DOHH2 (cell line): Measurements from ENCODE around the gene TMEM123.
A peak's percentile ranks its signal among the peaks of the same experiment; 100 is the strongest.

ENCODE experiments used
- H3F3A ChIP-seq: fragments of 200-600 bp; sonication (generic), shearing (Covaris generic); 2 replicates; pipeline ENCODE4 v1.6.0; 2016; ENCODE audit warnings: antibody characterized with exemption, mild to moderate bottlenecking; ENCODE audit not compliant: control insufficient read depth, insufficient read depth
- H3K27ac ChIP-seq: fragments of 200-600 bp; sonication (generic); 2 replicates; pipeline ENCODE4 v1.5.1; 2014; ENCODE audit warnings: low read depth, mild to moderate bottlenecking, low read length, moderate library complexity
- H3K27me3 ChIP-seq: fragments of 200-600 bp; sonication (generic); 2 replicates; pipeline ENCODE4 v1.6.1; 2014; ENCODE audit warnings: mild to moderate bottlenecking, low read length, mixed read lengths; ENCODE audit not compliant: control insufficient read depth
- H3K36me3 ChIP-seq: fragments of 200-600 bp; sonication (generic); 2 replicates; pipeline ENCODE4 v1.6.1; 2014; ENCODE audit warnings: mild to moderate bottlenecking, low read length, moderate library complexity, mixed read lengths; ENCODE audit not compliant: control insufficient read depth
- H3K4me1 ChIP-seq: fragments of 200-600 bp; sonication (generic); 2 replicates; pipeline ENCODE4 v1.6.1; 2014; ENCODE audit warnings: mild to moderate bottlenecking, low read length, mixed read lengths; ENCODE audit not compliant: control insufficient read depth
- H3K4me2 ChIP-seq: fragments of 200-600 bp; sonication (generic); 2 replicates; pipeline ENCODE4 v1.6.0; 2014; ENCODE audit warnings: mild to moderate bottlenecking, low read length, moderate library complexity
- H3K4me3 ChIP-seq: fragments of 200-600 bp; sonication (generic); 2 replicates; pipeline ENCODE4 v1.5.1; 2014; ENCODE audit warnings: mild to moderate bottlenecking, low read length, mixed read lengths
- H3K79me2 ChIP-seq: fragments of 200-600 bp; sonication (generic); 2 replicates; pipeline ENCODE4 v1.6.1; 2014; ENCODE audit warnings: mild to moderate bottlenecking, low read length, mixed read lengths; ENCODE audit not compliant: control insufficient read depth
- H3K9me2 ChIP-seq: fragments of 200-600 bp; sonication (generic); replicated peaks from 2 replicates; pipeline ENCODE4 v1.6.1; 2014; ENCODE audit warnings: mild to moderate bottlenecking, low read length, mixed read lengths; ENCODE audit not compliant: control insufficient read depth
- H3K9me3 ChIP-seq: fragments of 200-600 bp; sonication (generic); 2 replicates; pipeline ENCODE4 v1.6.1; 2014; ENCODE audit warnings: antibody characterized with exemption, low read length, mixed read lengths; ENCODE audit not compliant: control insufficient read depth, insufficient read depth
- H4K20me1 ChIP-seq: fragments of 200-600 bp; sonication (generic); 2 replicates; pipeline ENCODE4 v1.6.0; 2014; ENCODE audit warnings: low read depth, mild to moderate bottlenecking, antibody characterized with exemption, low read length, moderate library complexity; ENCODE audit not compliant: control insufficient read depth, insufficient read depth
- EZH2phosphoT487 ChIP-seq: fragments of 200-600 bp; sonication (generic); IDR thresholded peaks from 2 replicates; pipeline ENCODE4 v1.6.1; 2017; ENCODE audit warnings: borderline replicate concordance, mild to moderate bottlenecking, antibody characterized with exemption, low read length, moderate library complexity, mixed read lengths
- TF ChIP-seq, protein P1 (sequence below): fragments of 200-600 bp; sonication (generic); IDR thresholded peaks from one replicate; pipeline ENCODE4 v1.5.1; 2014; ENCODE audit warnings: antibody characterized with exemption, mild to moderate bottlenecking, low read depth, low read length; ENCODE audit not compliant: poor library complexity, severe bottlenecking

The TMEM123 gene

DNA sequence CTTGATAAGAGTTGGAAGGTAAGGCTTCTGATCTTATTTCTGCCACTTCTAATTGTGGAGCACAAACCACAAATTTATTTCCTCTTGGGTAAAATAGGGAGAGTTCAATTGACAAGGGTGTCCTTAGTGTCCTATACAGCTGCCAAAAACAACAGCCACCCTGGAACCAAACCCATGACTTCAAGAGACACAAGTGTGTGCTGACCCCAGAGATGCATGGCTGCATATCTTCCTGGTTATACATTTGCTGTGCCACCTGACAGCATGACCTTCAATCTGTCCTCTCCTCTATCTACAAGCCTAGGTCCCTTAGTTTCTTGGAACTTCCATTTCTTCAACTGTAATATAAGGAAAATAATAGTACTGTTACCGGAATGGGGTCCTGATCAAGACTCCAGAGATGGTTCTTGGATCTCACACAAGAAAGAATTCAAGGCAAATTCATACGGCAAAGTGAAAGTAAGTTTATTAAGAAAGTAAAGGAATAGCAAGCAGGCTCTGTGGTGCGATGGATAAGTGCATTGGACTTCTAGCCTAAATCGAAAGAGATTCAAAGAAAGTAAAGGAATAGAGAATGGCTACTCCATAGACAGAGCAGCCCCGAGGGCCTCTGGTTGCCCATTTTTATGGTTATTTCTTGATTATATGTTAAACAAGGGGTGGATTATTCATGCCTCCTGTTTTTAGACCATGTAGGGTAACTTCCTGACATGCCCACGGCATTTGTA is 15.5 kb upstream of the TMEM123 start:
- no peaks in the 10 kb centered on the region for H3K9me2 ChIP-seq
- no peak overlapping the region for H3K4me2 ChIP-seq
- no peaks in the 10 kb centered on the region for H3K79me2 ChIP-seq
- H3K4me3 ChIP-seq: no peak overlapping the region
- H3K4me1 ChIP-seq: peaks cover 41% of the 10 kb centered on the region
- H4K20me1 ChIP-seq: no peaks in the 10 kb centered on the region
- no peaks in the 10 kb centered on the region for H3K27me3 ChIP-seq
- no peak overlapping the region for H3K27ac ChIP-seq
- no peaks in the 10 kb centered on the region for H3F3A ChIP-seq
- H3K9me3 ChIP-seq: no peaks in the 10 kb centered on the region
- TF ChIP-seq EZH2phosphoT487: no peak
- H3K36me3 ChIP-seq: no peaks in the 10 kb centered on the region

DNA sequence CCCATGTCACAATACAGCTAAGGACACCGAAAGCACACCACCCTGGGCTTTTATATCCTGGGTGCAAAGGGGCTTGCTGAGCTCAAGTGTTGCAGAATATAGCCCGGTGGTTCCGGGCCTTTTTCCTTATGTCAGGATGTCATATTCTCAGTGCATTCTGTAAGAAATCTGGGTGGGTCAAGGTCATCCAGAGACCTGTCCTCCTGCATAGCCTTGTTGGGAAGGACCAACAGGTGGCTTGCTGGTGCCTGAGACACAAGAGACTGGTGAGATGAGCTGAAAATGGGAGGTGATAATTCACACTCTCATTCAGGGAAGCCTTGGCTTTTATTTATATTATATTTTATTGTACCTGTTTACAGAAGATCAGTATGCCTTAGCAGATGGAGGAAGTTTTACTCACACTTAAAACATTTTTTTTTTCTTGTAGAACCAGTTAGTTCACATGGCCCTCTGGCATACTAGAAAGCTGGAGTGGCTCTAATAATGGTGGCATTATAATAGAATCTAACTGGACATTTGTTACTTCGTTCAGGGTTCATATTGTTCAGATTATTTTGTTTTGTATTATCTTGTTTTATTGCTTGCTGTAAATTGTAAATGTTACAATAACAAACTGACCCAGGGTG is 14.6 kb upstream of the TMEM123 start:
- no peak overlapping the region for H3K4me2 ChIP-seq
- no peaks in the 10 kb centered on the region for H3F3A ChIP-seq
- H3K27ac ChIP-seq: no peak overlapping the region
- H3K4me1 ChIP-seq: peaks cover 41% of the 10 kb centered on the region
- no peaks in the 10 kb centered on the region for H3K9me2 ChIP-seq
- TF ChIP-seq, protein P1, sequence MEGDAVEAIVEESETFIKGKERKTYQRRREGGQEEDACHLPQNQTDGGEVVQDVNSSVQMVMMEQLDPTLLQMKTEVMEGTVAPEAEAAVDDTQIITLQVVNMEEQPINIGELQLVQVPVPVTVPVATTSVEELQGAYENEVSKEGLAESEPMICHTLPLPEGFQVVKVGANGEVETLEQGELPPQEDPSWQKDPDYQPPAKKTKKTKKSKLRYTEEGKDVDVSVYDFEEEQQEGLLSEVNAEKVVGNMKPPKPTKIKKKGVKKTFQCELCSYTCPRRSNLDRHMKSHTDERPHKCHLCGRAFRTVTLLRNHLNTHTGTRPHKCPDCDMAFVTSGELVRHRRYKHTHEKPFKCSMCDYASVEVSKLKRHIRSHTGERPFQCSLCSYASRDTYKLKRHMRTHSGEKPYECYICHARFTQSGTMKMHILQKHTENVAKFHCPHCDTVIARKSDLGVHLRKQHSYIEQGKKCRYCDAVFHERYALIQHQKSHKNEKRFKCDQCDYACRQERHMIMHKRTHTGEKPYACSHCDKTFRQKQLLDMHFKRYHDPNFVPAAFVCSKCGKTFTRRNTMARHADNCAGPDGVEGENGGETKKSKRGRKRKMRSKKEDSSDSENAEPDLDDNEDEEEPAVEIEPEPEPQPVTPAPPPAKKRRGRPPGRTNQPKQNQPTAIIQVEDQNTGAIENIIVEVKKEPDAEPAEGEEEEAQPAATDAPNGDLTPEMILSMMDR: no peak
- TF ChIP-seq EZH2phosphoT487: no peak
- no peak overlapping the region for H3K4me3 ChIP-seq
- no peaks in the 10 kb centered on the region for H3K9me3 ChIP-seq
- no peaks in the 10 kb centered on the region for H3K27me3 ChIP-seq
- no peaks in the 10 kb centered on the region for H3K79me2 ChIP-seq
- H3K36me3 ChIP-seq: no peaks in the 10 kb centered on the region
- no peaks in the 10 kb centered on the region for H4K20me1 ChIP-seq

DNA sequence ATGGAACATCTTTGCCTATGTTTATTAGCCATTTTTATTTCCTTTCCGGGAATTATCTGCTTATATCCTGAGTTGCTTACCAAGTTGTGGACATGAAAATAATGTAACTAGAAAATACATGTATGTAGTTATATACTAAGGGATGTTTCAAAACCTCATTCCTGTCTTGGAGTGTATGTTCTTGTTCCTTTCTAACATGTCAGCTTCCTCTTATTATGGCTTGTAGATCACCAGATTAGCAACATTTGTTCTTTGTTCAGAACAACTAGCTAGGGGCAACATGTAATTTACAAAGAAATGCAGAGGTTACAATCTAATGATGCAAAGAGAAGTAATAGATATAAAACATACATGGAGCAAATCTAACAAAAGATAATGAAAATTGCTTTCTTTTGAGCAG is 13.1 kb upstream of the TMEM123 start:
- Histone ChIP-seq H3K27me3 (no peaks in the 10 kb centered on the region), H3K9me3 (no peaks in the 10 kb centered on the region), H3K4me3 (peak overlapping the region; percentile 42), H4K20me1 (no peaks in the 10 kb centered on the region), H3K4me1 (peaks cover 39% of the 10 kb centered on the region), H3K79me2 (no peaks in the 10 kb centered on the region), H3K9me2 (no peaks in the 10 kb centered on the region), H3K4me2 (peak overlapping the region; percentile 55), H3K27ac (no peak overlapping the region), H3F3A (no peaks in the 10 kb centered on the region), H3K36me3 (no peaks in the 10 kb centered on the region)
- no peak for TF ChIP-seq EZH2phosphoT487
- TF ChIP-seq, protein P1: no peak

DNA sequence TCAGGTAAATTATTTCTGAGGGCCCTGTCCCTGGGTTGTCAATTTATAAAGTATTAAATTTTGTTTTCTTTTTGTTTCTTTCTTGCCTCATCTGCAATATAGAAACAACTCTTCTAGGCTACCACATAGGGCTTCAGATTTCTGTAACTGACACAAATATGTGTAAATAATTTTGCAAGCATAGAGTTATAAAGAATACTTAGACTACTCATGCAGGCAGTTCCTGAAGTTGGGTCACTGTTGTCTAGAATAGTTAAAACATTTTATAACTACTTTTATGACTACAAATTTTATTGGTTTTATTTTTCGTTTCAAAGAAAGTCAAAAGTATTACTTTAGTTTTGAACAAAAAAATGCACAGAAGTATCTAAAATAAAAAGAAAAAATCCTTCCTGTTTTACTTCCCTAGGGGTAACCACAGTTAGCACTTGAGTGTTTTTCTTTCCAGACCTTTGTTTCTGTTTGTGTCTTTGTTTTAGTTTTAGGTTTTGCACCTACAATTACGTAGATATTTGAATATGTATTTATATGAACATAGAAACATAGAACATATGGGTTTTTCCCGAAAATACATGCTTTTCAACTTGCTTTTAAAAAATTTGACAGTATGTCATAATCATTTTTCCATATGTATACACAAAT is 12.4 kb upstream of the TMEM123 start:
- Histone ChIP-seq H3K36me3 (no peaks in the 10 kb centered on the region), H3K27ac (no peak overlapping the region), H4K20me1 (no peaks in the 10 kb centered on the region), H3K4me2 (peak overlapping the region; percentile 55), H3K9me2 (no peaks in the 10 kb centered on the region), H3K4me3 (peak overlapping the region; percentile 42), H3F3A (no peaks in the 10 kb centered on the region), H3K4me1 (peaks cover 32% of the 10 kb centered on the region), H3K9me3 (no peaks in the 10 kb centered on the region), H3K79me2 (no peaks in the 10 kb centered on the region), H3K27me3 (no peaks in the 10 kb centered on the region)
- TF ChIP-seq, protein P1: no peak
- no peak for TF ChIP-seq EZH2phosphoT487
